ENCODE results near the gene FRMD1. TPM values are rescaled to one million over a fixed set of nuclear protein-coding genes. Genes with fewer than 3 reads are reported as not detected.

Gene FRMD1
- polyA plus RNA-seq, 1 donor, result 5.9 TPM

DNA sequence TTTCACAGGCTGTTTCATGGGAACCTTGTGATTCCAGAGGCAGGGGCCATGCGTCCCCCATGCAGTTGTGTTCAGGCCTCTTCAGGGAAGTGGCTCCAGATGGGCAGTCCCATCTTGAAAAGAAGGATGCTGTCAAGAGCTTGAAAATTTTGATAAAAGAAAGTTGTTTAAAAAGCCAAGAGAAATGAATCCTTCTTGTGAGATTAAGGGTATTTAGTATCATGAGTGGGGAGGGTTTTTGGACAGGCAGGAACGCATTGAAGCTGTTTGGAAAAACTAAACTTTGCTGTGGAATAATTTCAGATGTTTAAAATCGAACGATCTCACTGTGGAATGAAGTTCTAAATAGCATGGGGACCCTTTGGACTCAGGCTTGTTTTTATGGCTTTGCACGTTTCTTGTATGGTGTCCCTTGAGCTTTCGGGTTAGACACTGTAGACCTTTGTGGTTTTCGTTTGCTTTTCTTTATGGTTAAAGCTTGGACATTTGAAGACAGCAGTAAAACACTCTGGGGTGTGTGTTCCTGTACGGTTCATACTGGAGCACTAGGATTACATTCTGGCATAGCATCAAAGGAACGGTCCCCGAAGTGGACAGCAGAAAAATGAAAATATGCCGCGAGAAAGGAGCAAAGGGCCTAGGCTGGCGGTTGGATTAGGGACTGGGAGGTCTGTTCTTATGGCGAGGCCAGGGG, 63.4 kb downstream of the FRMD1 start:
- H3K4me1 ChIP-seq (ENCODE audit: control insufficient read depth, insufficient read depth, low read length), result no peaks in the 10 kb centered on the region
- H3K36me3 ChIP-seq (ENCODE audit: control insufficient read depth, insufficient read depth, low read length), result no peaks in the 10 kb centered on the region
- 80% methylated on average over 1 of the region's 14 CpGs for WGBS (ENCODE audit: insufficient coverage, low lambda C conversion rate)
- H3K9me3 ChIP-seq (ENCODE audit: control insufficient read depth, low read depth, low read length), result peaks cover 30% of the 10 kb centered on the region
- H3K27ac ChIP-seq (ENCODE audit: low read length), result no peak overlapping the region
- H3K27me3 ChIP-seq (ENCODE audit: control insufficient read depth, insufficient read depth, low read length), result no peaks in the 10 kb centered on the region
- no peak overlapping the region for H3K4me3 ChIP-seq (ENCODE audit: low read length)
- no peak for DNase-seq

DNA sequence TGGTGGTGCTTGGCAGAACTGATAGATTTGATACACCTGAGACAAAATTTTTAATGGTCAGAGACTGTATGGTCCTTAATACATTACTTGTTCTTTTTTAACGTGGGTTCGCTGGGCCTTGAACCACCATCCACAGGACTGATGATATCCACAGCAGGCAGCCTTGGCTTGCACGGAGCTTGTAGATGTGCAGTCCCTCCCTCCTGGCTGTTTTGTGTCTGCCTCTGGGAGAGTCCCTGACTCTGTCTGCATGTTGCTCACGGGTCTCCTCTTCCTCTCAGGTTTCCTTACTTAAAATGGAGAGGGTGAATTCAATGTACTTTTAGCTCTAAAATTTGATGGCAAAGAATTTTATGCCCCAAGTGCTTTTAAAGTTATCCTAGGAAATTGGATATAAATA, 64.0 kb downstream of the FRMD1 start:
- Histone ChIP-seq H3K27ac (ENCODE audit: low read length) (no peak overlapping the region), H3K4me3 (ENCODE audit: low read length) (no peak overlapping the region), H3K27me3 (ENCODE audit: control insufficient read depth, insufficient read depth, low read length) (no peaks in the 10 kb centered on the region), H3K9me3 (ENCODE audit: control insufficient read depth, low read depth, low read length) (peaks cover 33% of the 10 kb centered on the region), H3K36me3 (ENCODE audit: control insufficient read depth, insufficient read depth, low read length) (no peaks in the 10 kb centered on the region), H3K4me1 (ENCODE audit: control insufficient read depth, insufficient read depth, low read length) (no peaks in the 10 kb centered on the region)
- DNase-seq, result no peak
- WGBS (ENCODE audit: insufficient coverage, low lambda C conversion rate), result no CpG with 5 or more reads among the region's 4 CpGs

DNA sequence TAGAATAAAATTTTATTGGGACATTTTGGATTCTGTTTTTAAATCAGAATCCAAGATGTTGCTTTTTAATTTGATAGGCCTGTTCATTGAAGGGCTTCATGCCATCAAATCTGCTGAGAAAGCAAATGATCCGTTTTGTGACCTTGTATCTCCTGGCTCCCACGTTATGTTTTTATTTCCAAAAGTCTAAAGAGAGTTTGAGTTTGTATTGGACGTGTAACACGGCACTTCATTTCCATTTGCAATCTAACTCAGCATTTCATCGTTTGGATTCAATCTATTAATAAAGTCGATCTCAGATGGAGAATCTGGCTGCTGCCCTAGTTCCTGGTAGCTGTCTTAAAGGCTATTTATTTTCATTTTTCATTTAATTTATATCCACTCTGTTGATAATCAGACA, 64.6 kb downstream of the FRMD1 start:
- no peak overlapping the region for H3K4me3 ChIP-seq (ENCODE audit: low read length)
- DNase-seq, result no peak
- H3K36me3 ChIP-seq (ENCODE audit: control insufficient read depth, insufficient read depth, low read length), result no peaks in the 10 kb centered on the region
- H3K9me3 ChIP-seq (ENCODE audit: control insufficient read depth, low read depth, low read length), result peaks cover 35% of the 10 kb centered on the region
- H3K27me3 ChIP-seq (ENCODE audit: control insufficient read depth, insufficient read depth, low read length), result no peaks in the 10 kb centered on the region
- 93% methylated on average over 2 of the region's 6 CpGs for WGBS (ENCODE audit: insufficient coverage, low lambda C conversion rate)
- no peaks in the 10 kb centered on the region for H3K4me1 ChIP-seq (ENCODE audit: control insufficient read depth, insufficient read depth, low read length)
- H3K27ac ChIP-seq (ENCODE audit: low read length), result no peak overlapping the region

DNA sequence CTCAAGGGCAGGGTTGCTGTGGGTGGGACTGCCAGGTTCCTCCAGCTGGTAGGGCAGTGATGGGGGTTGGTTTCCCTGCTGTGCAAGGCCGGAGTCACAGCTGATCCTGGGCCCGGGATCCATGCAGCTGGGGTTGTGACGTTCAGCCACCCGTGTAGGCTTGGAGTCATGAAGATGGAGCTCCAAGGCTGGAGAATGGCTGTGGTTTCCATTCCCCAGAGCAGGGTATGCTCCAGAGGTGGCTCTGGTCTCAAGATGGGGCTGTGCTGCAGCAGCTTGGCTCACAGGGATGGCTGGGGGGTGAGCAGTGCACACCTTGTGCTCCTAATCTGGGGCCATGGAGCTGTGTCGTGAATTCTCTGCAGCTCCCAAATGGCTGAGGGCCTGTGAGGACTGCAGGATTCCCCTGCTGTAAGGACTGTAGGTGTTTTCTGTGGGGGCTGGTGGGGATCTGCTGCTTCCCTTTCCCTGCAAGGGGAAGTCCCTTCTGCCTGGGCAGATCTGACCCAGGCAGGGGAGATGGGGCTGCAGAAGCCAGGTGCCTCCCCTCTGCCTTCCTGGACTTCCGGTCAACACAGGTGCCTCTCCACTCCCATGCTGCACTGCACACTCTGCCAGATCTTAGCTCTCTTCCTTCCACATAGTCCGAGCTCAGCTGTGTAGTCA, 65.6 kb downstream of the FRMD1 start:
- H3K9me3 ChIP-seq (ENCODE audit: control insufficient read depth, low read depth, low read length), result peaks cover 34% of the 10 kb centered on the region
- no CpG with 5 or more reads among the region's 7 CpGs for WGBS (ENCODE audit: insufficient coverage, low lambda C conversion rate)

DNA sequence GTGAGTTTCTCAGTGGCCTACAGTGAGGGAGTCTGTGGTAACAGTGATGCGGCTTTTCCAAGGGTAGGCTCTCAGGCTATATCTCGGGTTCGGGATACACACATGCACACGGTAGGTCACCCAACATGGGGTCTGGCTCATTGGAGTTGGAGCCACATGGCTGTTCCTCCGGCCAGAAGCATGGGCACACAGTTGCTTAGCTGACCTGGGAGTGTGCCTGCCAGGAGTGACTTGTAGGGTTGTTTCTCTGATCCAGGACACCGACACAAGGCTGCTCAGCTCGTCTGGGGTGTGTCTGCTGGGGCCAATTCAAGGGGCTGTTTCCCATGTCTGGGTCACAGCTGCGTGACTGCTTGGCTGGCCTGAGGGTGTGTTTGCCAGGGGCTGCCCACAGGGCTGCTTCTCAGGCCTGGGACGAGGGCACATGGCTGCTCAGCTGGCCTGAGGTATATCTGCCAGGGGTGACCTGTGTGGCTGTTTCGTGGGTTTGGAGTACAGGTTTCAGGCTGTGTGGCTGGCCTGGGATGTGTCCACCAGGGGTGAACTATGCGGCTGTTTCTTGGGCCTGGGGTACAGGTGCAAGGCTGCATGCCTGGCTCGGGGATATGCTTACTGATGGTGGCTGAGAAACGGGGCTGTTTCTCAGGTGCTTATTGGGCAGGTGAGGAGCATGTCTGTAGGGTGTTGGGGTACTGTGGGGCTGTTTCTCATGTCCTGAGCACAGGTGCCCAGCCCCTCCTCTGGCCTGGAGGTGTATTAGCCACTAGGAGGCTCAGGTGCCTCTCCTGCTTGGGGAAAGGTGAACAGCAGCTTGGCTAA, 66.4 kb downstream of the FRMD1 start:
- no peaks in the 10 kb centered on the region for H3K27me3 ChIP-seq (ENCODE audit: control insufficient read depth, insufficient read depth, low read length)
- no peak overlapping the region for H3K4me3 ChIP-seq (ENCODE audit: low read length)
- WGBS (ENCODE audit: insufficient coverage, low lambda C conversion rate), result no CpG with 5 or more reads among the region's 13 CpGs
- H3K36me3 ChIP-seq (ENCODE audit: control insufficient read depth, insufficient read depth, low read length), result no peaks in the 10 kb centered on the region
- H3K4me1 ChIP-seq (ENCODE audit: control insufficient read depth, insufficient read depth, low read length), result no peaks in the 10 kb centered on the region
- no peak overlapping the region for H3K27ac ChIP-seq (ENCODE audit: low read length)
- no peak for DNase-seq
- peaks cover 34% of the 10 kb centered on the region for H3K9me3 ChIP-seq (ENCODE audit: control insufficient read depth, low read depth, low read length)

More for the DNA sequence above, 65.6 kb downstream of the FRMD1 start:
- no peaks in the 10 kb centered on the region for H3K4me1 ChIP-seq (ENCODE audit: control insufficient read depth, insufficient read depth, low read length)
- no peak overlapping the region for H3K4me3 ChIP-seq (ENCODE audit: low read length)
- H3K36me3 ChIP-seq (ENCODE audit: control insufficient read depth, insufficient read depth, low read length), result no peaks in the 10 kb centered on the region
- H3K27ac ChIP-seq (ENCODE audit: low read length), result no peak overlapping the region
- H3K27me3 ChIP-seq (ENCODE audit: control insufficient read depth, insufficient read depth, low read length), result no peaks in the 10 kb centered on the region
- no peak for DNase-seq

DNA sequence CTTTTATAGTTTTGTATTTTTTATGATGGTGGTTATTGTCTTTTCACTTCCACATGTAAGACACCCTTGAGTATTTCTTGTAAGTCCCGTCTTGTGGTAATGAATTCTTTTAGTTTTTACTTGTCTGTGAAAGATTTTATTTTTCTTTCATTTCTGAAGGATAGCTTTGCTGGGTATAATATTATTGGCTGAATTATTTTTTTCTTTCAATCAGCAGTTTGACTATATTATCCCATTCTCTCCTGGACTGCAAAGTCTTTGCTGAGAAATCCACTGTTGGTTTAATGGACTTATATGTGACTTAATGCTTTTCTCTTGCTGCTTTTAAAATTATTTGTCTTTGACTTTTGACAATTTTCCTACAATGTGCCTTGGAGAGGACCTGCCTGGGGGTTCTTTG, 67.7 kb downstream of the FRMD1 start:
- no peak overlapping the region for H3K27ac ChIP-seq (ENCODE audit: low read length)
- no peaks in the 10 kb centered on the region for H3K36me3 ChIP-seq (ENCODE audit: control insufficient read depth, insufficient read depth, low read length)
- H3K27me3 ChIP-seq (ENCODE audit: control insufficient read depth, insufficient read depth, low read length), result no peaks in the 10 kb centered on the region
- no peak overlapping the region for H3K4me3 ChIP-seq (ENCODE audit: low read length)
- peaks cover 29% of the 10 kb centered on the region for H3K9me3 ChIP-seq (ENCODE audit: control insufficient read depth, low read depth, low read length)
- H3K4me1 ChIP-seq (ENCODE audit: control insufficient read depth, insufficient read depth, low read length), result no peaks in the 10 kb centered on the region
- 100% methylated on average over 1 of the region's 1 CpG for WGBS (ENCODE audit: insufficient coverage, low lambda C conversion rate)
- no peak for DNase-seq

DNA sequence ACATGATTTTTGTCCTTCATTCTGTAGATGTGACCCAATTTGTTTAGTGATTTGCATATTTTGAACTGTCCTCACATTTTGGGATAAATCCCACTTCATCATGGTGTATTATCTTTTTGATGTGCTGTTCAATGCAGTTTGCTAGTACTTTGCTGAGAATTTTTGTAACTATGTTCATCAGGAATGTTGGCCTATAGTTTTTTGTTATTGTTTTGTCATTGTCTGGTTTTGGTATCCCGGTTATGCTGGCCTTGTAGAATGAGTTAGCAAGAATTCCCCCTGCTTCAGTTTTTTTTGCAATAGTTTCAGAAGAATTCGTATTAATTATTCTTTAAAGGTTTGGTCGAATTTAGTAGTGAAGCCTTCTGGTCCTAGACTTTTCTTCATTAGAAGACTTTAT, 69.7 kb downstream of the FRMD1 start:
- Histone ChIP-seq H3K4me1 (ENCODE audit: control insufficient read depth, insufficient read depth, low read length) (no peaks in the 10 kb centered on the region), H3K27me3 (ENCODE audit: control insufficient read depth, insufficient read depth, low read length) (no peaks in the 10 kb centered on the region), H3K9me3 (ENCODE audit: control insufficient read depth, low read depth, low read length) (peaks cover 25% of the 10 kb centered on the region), H3K27ac (ENCODE audit: low read length) (no peak overlapping the region), H3K4me3 (ENCODE audit: low read length) (no peak overlapping the region), H3K36me3 (ENCODE audit: control insufficient read depth, insufficient read depth, low read length) (no peaks in the 10 kb centered on the region)
- WGBS (ENCODE audit: insufficient coverage, low lambda C conversion rate), result 94% methylated on average over 3 of the region's 3 CpGs
- no peak for DNase-seq

DNA sequence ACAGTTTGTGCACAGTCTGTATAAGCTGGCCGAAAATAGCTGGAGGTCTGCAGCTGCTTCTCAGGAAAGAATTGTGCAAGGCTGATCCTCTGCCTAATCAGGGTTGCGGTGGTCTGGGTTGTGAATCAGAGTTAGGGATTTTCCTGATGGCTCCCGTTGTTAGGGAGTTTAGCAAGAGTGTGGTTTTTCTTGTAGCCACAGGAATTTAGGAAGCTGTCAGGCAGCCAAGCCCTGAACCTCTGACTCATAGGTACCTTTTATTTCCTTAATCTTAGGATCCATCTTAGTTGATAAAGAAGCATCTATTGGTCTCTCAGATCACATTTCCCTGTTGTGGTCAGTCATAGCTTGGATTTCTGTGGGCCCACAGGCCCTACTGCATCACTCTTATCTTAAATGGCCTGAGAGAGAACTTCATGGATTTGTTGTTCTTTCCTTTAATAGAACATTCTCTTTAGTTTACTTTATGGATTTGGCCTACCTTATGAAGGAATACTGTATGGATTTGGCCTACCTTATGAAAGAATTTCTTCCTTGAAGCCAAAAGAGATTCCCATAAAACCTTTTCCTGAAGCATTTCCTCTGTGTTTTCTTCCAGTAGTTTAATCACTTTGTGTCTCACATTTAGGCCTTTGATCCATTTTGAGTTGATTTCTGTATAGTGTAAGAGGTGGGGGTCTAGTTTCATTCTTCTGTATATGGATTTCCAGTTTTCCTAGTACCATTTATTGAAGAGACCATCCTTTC, 71.2 kb downstream of the FRMD1 start:
- no peak overlapping the region for H3K27ac ChIP-seq (ENCODE audit: low read length)
- peak in 1 of 2 donors; percentile 11 for DNase-seq

DNA sequence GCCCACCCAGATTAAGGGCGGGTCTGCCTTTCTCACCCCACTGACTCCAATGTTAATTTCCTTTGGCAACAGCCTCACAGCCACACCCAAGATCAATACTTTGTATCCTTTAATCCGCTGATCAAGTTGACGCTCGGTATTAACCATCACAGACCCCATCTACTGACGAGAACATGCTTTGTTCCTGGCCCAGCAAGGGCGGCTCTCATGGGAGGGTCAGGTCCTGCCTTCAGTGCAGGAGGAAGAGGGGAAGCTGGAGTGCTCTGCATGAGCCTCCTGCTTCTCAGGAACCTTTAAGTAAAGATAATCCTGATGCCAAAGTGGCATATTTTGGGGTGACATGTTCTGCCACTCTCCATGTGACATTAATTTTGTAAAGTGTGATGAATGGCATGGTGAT, 73.2 kb downstream of the FRMD1 start:
- no peaks in the 10 kb centered on the region for H3K4me1 ChIP-seq (ENCODE audit: control insufficient read depth, insufficient read depth, low read length)
- no CpG with 5 or more reads among the region's 6 CpGs for WGBS (ENCODE audit: insufficient coverage, low lambda C conversion rate)
- no peak for DNase-seq
- H3K36me3 ChIP-seq (ENCODE audit: control insufficient read depth, insufficient read depth, low read length), result no peaks in the 10 kb centered on the region
- no peak overlapping the region for H3K4me3 ChIP-seq (ENCODE audit: low read length)
- peaks cover 8% of the 10 kb centered on the region for H3K9me3 ChIP-seq (ENCODE audit: control insufficient read depth, low read depth, low read length)
- H3K27me3 ChIP-seq (ENCODE audit: control insufficient read depth, insufficient read depth, low read length), result no peaks in the 10 kb centered on the region
- no peak overlapping the region for H3K27ac ChIP-seq (ENCODE audit: low read length)

More for the DNA sequence above, 71.2 kb downstream of the FRMD1 start:
- H3K4me1 ChIP-seq (ENCODE audit: control insufficient read depth, insufficient read depth, low read length), result no peaks in the 10 kb centered on the region
- no peak overlapping the region for H3K4me3 ChIP-seq (ENCODE audit: low read length)
- WGBS (ENCODE audit: insufficient coverage, low lambda C conversion rate), result no CpG with 5 or more reads among the region's 3 CpGs
- peaks cover 23% of the 10 kb centered on the region for H3K9me3 ChIP-seq (ENCODE audit: control insufficient read depth, low read depth, low read length)
- no peaks in the 10 kb centered on the region for H3K36me3 ChIP-seq (ENCODE audit: control insufficient read depth, insufficient read depth, low read length)
- no peaks in the 10 kb centered on the region for H3K27me3 ChIP-seq (ENCODE audit: control insufficient read depth, insufficient read depth, low read length)

DNA sequence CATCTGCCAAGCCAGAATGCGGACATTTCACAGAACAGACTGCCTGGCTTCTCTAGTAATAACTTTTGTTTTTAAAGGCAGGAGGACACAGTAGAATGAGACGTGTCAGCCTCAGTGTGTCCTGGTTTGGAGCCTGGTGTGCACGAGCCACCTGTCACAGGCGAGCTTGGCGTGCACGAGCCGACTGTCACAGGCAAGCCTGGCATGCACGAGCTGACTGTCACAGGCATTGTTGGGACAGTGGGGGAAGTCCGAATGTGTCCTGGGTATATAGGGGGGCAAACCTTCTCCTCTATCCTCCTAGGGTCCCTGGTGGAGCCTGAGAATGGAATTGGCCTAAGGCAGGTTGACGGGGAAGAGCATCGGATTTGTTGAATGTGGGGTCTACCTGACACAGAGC, 74.1 kb downstream of the FRMD1 start:
- Histone ChIP-seq H3K9me3 (ENCODE audit: control insufficient read depth, low read depth, low read length) (peaks cover 2% of the 10 kb centered on the region), H3K4me1 (ENCODE audit: control insufficient read depth, insufficient read depth, low read length) (no peaks in the 10 kb centered on the region), H3K27ac (ENCODE audit: low read length) (no peak overlapping the region), H3K4me3 (ENCODE audit: low read length) (no peak overlapping the region), H3K27me3 (ENCODE audit: control insufficient read depth, insufficient read depth, low read length) (no peaks in the 10 kb centered on the region), H3K36me3 (ENCODE audit: control insufficient read depth, insufficient read depth, low read length) (no peaks in the 10 kb centered on the region)
- WGBS (ENCODE audit: insufficient coverage, low lambda C conversion rate), result no CpG with 5 or more reads among the region's 11 CpGs
- no peak for DNase-seq
